PFSK-1 (cell line): ENCODE results near the gene SHISA2.

Experiments
- POLR2AphosphoS5 ChIP-seq: IDR thresholded peaks from 2 replicates; pipeline ENCODE4 v1.6.1; 2012; ENCODE audit warnings: low read depth, mild to moderate bottlenecking, control low read depth, low read length, moderate library complexity
- SIN3A ChIP-seq: IDR thresholded peaks from 2 replicates; pipeline ENCODE4 v1.6.1; 2012; ENCODE audit warnings: mild to moderate bottlenecking, low read length, moderate library complexity, borderline replicate concordance; ENCODE audit not compliant: insufficient read depth
- TF ChIP-seq, protein P1 (sequence below), 2 experiments: IDR thresholded peaks; 2 replicates each; pipeline versions ENCODE4 v1.6.1 to v1.8.0; 2011 to 2012; ENCODE audit warnings: low read depth in 2 of 2, low read length in 2 of 2, control low read depth in 1 of 2, inconsistent platforms in 1 of 2, mild to moderate bottlenecking in 1 of 2, moderate library complexity in 1 of 2; ENCODE audit not compliant: insufficient read depth in 1 of 2

DNA sequence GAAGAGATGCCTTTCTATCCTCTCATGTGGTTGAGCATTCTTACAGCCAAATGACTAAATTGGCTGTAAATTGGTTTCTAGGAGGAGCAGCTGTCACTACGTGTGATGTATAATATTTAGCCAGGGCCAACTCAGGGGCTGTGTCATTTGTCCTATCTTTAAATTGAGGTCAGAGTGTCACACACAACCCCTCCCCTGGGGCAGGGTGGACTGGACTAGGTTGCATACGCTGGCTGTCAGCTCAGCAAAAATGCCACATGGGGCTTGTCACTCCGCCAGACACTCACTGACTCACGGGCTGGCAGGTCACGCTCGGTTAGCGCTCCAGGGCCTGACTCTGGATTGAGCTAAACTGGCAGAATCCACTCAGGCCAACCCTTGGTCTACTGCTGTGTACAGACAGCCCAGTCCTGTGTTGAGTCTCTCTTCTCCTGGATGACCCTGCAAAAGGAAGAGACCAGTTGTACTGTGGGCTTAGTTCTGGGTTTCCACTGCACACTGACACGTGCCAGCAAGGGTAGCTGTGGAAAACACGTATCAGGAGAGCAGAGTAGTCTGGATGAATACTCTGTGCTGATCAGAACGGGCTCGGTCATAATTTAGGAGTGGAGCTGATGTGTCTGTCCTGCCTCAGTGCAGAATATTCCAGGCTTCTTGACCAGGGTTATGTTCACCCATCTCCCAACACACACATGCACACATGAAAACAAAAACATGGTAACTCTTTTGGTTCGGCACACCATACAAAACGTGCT, 29.1 kb downstream of the SHISA2 start:
- TF ChIP-seq POLR2AphosphoS5: no peak
- TF ChIP-seq SIN3A: no peak
- TF ChIP-seq, protein P1, sequence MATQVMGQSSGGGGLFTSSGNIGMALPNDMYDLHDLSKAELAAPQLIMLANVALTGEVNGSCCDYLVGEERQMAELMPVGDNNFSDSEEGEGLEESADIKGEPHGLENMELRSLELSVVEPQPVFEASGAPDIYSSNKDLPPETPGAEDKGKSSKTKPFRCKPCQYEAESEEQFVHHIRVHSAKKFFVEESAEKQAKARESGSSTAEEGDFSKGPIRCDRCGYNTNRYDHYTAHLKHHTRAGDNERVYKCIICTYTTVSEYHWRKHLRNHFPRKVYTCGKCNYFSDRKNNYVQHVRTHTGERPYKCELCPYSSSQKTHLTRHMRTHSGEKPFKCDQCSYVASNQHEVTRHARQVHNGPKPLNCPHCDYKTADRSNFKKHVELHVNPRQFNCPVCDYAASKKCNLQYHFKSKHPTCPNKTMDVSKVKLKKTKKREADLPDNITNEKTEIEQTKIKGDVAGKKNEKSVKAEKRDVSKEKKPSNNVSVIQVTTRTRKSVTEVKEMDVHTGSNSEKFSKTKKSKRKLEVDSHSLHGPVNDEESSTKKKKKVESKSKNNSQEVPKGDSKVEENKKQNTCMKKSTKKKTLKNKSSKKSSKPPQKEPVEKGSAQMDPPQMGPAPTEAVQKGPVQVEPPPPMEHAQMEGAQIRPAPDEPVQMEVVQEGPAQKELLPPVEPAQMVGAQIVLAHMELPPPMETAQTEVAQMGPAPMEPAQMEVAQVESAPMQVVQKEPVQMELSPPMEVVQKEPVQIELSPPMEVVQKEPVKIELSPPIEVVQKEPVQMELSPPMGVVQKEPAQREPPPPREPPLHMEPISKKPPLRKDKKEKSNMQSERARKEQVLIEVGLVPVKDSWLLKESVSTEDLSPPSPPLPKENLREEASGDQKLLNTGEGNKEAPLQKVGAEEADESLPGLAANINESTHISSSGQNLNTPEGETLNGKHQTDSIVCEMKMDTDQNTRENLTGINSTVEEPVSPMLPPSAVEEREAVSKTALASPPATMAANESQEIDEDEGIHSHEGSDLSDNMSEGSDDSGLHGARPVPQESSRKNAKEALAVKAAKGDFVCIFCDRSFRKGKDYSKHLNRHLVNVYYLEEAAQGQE (IDR thresholded peaks at IDR 0.05; ENCODE audit: insufficient read depth in 1 of 2, low read depth in 2 of 2, low read length in 2 of 2): no peak
